Adipose tissue (tissue), 3 donors: ENCODE measurements around the gene PIP4K2A. TPM values are rescaled to one million over a fixed set of nuclear protein-coding genes. Genes with fewer than 3 reads are reported as not detected.

ENCODE experiments used
- H3K27ac ChIP-seq: one replicate; pipeline ENCODE4 v1.5.1; 2013; ENCODE audit warnings: low read depth, low read length
- WGBS, 3 donors: extraction: QIAGEN DNeasy Blood & Tissue Kit; methylation state at CpG; one replicate each; pipeline ENCODE4 v1.1.7; 2013; 5-methylcytosine and 5-hydroxymethylcytosine counted together
- polyA plus RNA-seq, 3 donors: library from polyadenylated mRNA; stranded (reverse); fragments of 200-250 nt; gene quantifications; one replicate each; pipeline ENCODE4 v1.2.3, GENCODE V29; 2013
- donor health status: healthy with polysubstance abuse.
- donor health status: Bipolar disorder and iron deficiency.
- donor health status: healthy.

Gene PIP4K2A
- polyA plus RNA-seq, 3 donors, result 3.4 to 29.7 (median 10.4) TPM

DNA sequence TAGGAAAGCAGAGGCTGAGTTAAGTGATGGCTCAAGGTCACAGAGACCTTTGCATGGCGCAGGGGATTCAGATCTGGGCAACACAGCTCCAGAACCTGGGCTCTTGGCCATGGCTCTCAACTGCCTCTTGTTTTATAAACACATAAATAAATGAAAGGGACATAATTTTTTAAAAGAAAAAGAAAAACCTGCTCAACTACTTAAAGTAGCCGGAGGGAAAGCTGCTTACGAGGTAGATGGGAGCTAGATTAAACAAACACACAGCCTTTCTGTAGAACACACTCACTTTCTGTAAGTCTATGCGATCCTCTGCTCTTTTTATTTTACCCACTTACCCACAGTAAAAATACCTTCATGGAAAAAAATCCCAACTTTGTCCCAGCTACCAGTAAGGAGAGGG lies 81.3 kb downstream of the PIP4K2A start:
- no peak overlapping the region for H3K27ac ChIP-seq
- 75 to 98% (median 98%) methylated on average over 4 of the region's 4 CpGs for WGBS, 3 donors

DNA sequence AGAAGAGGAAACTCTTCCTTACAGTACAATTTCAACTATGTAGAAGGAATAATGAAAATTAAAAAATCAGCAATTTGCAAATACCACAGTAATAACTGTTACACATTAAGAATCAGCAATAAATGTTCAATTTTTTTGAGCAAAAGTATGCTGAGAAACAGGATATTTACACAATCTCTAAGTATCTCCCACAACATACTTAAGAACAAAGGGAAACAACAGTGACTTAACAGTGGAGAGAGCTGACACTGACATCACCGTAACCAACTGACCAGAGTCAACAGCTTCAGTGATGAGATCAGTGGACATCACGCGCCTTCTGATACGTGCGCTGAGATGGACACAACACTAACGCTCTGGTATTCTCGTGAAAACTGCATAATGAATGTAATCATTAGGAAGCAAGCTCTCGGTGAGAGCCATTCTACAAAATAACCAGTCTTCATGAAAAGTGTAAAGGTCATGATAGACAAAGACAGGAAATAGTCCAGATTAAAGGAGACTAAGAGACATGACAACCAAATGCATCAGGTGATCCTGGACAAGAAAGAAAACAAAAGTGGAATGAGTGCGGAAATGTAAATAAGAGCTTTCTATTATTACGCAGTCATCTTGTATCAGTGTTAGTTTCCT lies 82.6 kb downstream of the PIP4K2A start:
- no peak overlapping the region for H3K27ac ChIP-seq
- WGBS, 3 donors, result 74 to 87% (median 78%) methylated on average over 10 of the region's 10 CpGs

- 83 to 88% (median 84%) methylated on average over 3 of the region's 3 CpGs for WGBS, 3 donors
Observed at GRCh38 chr10:22631185-22631584, 83.2 kb downstream of the PIP4K2A start.

GRCh38 chr10:22630234-22631174 lies 83.9 kb downstream of the PIP4K2A start:
- H3K27ac ChIP-seq, result no peak overlapping the region
- 56 to 77% (median 59%) methylated on average over 7 of the region's 7 CpGs for WGBS, 3 donors

More at GRCh38 chr10:22631185-22631584, 83.2 kb downstream of the PIP4K2A start:
- H3K27ac ChIP-seq, result no peak overlapping the region

DNA sequence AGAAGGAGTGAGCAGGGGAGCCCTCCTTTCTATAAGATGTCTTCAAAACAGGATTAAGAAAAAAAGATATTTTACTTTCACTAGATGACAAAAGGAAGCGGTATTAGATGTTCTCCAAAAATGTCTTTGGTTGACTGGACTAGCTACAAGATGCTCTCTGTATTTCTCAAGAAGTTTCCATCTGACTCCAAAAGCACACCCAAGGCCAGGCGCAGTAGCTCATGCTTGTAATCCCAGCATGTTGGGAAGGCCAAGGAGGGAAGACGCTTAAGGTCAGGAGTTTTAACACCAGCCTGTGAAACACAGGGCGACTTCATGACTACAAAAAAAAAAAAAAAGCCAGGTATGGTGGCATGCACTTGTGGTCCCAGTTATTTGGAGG lies 84.5 kb downstream of the PIP4K2A start:
- no peak overlapping the region for H3K27ac ChIP-seq
- 88 to 94% (median 90%) methylated on average over 4 of the region's 4 CpGs for WGBS, 3 donors

DNA sequence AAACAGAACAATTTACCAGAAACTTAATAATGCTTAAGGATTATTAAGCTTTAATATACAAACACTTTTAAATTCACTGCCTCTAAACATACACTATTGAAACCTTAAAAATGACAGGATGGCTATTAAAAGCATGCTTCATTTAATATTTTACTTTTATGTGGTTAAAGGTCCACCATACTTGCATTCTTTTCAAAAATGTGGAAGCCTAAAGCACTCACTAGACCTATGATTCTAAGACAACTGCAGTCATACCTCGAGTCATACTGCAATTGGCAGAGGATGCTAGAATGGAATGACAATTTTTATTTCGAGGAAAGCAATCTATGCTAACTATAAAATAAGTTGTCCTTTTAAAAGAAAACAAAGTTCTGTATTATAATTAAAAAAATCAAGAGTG lies 85.3 kb downstream of the PIP4K2A start:
- 85 to 93% (median 90%) methylated on average over 2 of the region's 2 CpGs for WGBS, 3 donors
- no peak overlapping the region for H3K27ac ChIP-seq

DNA sequence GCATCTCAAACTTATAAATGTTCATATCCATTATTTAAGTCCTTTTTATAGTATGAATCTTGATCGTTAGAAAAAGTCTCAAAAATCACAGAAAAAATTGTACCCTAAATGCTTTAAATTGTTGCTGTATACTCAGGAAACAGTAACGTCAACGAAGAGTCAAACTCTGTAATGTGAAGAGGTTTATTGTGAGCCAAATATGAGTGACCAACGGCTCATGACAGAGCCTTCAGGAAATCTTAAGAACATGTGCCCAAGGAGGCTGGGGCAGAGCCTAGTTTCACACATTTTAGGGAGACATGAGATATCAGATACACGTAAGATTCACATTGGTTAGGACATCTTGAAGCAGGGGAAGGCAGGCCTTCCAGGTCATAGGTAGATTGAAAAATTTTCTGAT lies 86.1 kb downstream of the PIP4K2A start:
- 85 to 92% (median 86%) methylated on average over 5 of the region's 5 CpGs for WGBS, 3 donors
- H3K27ac ChIP-seq, result no peak overlapping the region

DNA sequence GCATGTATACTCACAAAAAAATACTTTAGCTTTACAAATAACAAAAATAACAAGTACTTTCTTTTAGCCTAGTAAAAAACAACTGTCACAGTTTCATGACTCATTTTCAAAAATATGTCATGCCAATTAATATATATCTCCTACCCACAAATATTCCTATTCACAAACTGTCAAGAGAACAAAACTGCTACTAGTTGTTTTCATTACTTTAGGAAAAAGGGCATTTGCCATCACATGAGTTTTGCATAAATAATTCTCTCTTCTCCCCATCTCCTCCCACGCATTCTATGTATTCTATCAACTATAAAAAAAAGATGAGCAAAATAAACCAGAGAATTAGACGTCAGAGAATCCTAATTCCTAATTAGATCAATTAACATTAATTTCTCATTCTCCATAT lies 87.6 kb downstream of the PIP4K2A start:
- no peak overlapping the region for H3K27ac ChIP-seq
- WGBS, 3 donors, result 81 to 91% (median 83%) methylated on average over 2 of the region's 2 CpGs

- no peak overlapping the region for H3K27ac ChIP-seq
- 77 to 86% (median 78%) methylated on average over 9 of the region's 9 CpGs for WGBS, 3 donors
Observed at GRCh38 chr10:22625516-22626290, 88.7 kb downstream of the PIP4K2A start.

DNA sequence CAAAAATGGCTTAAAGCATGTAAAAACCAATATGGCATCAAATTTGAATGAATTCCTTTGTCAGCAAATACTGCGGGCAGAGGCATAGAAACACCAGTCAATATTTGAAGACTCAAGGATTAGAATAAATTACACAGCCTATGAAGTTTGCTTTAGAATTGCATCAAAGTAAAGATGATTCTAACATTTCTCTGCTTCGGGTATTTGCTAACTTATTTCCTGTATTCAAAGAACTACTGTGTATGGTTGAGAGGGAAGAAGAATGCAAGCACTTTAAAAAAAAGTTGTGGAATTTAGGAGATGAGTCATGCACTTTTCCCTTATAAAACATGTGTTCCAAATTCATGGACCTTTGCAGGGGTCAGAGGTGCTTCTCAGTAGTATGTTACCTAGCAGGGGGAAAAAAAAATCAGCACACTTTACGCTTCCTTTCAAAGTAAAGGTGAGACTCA lies 90.1 kb downstream of the PIP4K2A start:
- H3K27ac ChIP-seq, result no peak overlapping the region
- WGBS, 3 donors, result 51 to 74% (median 51%) methylated on average over 3 of the region's 3 CpGs

DNA sequence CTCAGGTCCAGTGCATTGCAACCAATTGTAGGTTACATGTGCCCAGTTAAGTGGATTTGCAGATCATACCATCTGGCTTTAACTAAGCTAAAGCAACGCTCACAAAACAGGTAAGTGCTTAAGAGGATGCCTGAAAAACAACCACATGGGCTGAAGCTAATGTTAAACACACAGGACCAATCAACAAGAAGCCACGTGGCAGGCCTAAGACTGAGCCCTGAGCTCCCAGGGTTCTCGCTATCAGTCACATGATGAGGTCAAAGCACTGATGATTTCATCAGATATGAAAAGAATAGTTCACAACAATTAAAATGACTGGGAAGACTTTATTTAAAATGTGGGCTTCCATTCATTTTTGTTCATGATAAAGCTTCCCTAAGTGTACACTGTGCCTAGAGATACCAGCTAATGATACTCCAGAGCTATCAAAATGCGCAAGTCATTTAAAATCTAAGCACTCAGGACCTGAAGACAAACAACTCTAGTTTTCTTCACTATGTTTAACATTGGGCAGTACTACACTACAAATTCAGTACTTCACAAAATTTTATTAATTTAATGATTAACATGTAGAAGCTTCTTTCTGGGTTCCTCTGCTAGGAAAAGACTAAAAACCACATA lies 90.6 kb downstream of the PIP4K2A start:
- H3K27ac ChIP-seq, result no peak overlapping the region
- whole genome bisulfite sequencing, 3 donors, result 89 to 91% (median 90%) methylated on average over 4 of the region's 4 CpGs

DNA sequence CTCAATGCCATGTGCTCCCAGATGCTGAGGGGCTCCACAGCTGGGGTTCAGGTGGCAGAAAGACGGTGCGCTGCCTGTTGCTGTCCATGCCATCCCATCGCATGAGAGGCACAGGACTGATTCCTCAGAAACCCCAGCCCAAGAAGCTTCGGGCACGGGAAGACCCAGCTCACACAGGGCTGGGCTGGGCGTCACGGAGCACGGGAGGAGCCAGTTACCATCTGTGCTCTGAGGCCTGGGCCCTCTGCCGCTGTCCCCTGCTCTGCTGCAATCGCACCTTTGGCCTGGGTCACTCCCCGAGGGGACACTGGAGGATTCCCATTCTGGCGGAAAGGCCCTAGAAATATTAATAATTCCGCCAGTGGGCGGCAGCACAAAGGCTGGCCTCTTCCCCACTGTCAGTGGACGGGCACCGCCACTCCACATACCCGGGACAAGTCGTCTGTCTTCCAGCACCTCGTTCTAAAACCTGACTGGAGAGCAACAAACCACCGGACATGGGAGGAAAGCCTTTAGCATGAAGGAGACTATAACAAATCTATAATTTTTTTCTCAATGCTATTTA lies 92.1 kb downstream of the PIP4K2A start:
- H3K27ac ChIP-seq, result no peak overlapping the region
- WGBS, 3 donors, result 85 to 95% (median 94%) methylated on average over 20 of the region's 20 CpGs

DNA sequence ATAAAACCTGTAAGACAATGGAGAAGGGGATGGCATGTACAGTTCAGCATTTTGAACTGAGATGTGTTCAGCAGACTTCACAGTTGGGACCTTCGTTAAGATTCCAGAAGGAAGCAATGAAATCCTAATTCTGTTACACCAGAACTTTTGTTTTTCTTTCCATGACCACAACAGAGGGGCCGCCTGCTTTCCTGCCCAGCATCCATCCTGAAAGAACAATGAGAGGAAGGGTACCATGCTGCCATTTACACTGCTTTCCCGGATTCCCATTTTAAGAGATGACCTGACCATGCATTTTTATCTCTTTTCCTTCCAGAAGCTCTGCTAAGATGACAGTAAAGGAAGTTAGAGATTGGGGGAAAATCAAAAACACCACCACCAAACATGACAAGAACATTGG lies 92.7 kb downstream of the PIP4K2A start:
- no peak overlapping the region for H3K27ac ChIP-seq
- WGBS, 3 donors, result 71 to 89% (median 72%) methylated on average over 3 of the region's 3 CpGs

- H3K27ac ChIP-seq, result no peak overlapping the region
- WGBS, 3 donors, result 64 to 77% (median 73%) methylated on average over 3 of the region's 3 CpGs
Observed at GRCh38 chr10:22620929-22621328, 93.4 kb downstream of the PIP4K2A start.

- H3K27ac ChIP-seq, result no peak overlapping the region
- 53 to 59% (median 57%) methylated on average over 8 of the region's 8 CpGs for WGBS, 3 donors
Observed at GRCh38 chr10:22620140-22620857, 94.1 kb downstream of the PIP4K2A start.

DNA sequence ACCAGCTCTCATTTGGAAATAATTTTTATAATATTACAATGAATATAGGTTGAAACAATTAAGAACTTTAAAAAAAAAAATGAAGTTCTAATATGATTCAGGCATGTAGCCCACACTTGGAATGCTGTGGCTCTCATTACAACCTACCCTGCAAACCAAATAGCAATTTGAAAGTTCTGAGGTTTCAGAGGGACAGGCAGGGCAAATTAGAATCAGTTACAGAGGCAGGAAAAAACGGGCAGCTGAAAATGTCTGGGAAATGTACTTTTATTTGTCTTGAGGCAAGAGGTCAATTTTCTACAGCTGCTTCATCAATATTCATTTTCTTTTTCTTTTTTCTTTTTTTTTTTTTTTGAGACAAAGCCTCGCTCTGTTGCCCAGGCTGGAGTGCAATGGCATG lies 95.3 kb downstream of the PIP4K2A start:
- 60 to 87% (median 83%) methylated on average over 1 to 2 of the region's 2 CpGs for WGBS, 3 donors
- no peak overlapping the region for H3K27ac ChIP-seq

- WGBS, 3 donors, result 63 to 73% (median 73%) methylated on average over 4 of the region's 4 CpGs
- no peak overlapping the region for H3K27ac ChIP-seq
Observed at GRCh38 chr10:22618078-22618785, 96.1 kb downstream of the PIP4K2A start.
